ENCODE data around the gene ZMYND8. TPM values are rescaled to one million over a fixed set of nuclear protein-coding genes. Genes with fewer than 3 reads are reported as not detected.

The ZMYND8 gene
- total RNA-seq, 1 experiment from 2014 or later: 29.0 TPM

DNA sequence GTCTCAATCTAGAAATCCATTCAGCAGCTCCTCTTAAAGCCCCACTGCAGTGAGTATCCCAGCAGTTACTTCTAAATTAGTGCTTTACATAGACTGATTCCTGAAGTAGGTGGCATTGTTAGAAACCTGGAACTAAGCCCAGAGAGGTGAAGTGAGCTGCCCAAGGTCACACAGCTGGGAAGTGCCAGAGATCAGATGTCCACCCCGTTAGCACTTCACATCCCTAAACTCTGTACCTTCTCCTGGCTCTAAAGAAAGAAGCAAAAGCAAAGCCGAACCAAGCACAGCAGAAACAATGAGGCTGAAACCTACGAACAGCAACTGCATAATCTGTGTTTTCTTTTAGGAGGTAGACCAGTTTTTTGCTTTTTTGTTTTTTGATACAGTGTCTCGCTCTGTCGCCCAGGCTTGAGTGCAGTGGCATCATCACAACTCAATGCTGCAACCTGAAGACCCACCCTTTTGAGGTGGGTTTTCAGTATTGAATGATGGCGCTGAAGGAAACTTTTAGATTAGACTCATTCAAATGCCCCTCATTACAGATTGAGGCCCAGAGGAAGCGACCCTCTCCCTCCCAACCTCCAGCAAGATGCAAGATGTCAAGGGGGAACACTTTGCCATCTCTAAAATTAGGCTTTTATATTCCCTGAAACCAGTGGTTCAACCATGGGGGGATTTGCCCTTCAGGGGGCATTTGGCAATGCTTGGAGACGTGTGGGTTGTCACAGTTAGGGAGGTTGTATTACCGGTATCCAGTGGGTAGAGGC lies 3.2 kb upstream of the ZMYND8 start (continued):
- TF ChIP-seq POLR2A (IDR thresholded peaks at IDR 0.05; ENCODE audit: borderline replicate concordance, extremely low read depth, insufficient read depth, insufficient read length) (no peak), SP1 (IDR thresholded peaks at IDR 0.05; ENCODE audit: low read depth) (no peak), ZBTB33 (IDR thresholded peaks at IDR 0.05; ENCODE audit: extremely low read depth, insufficient replicate concordance, low read length) (no peak), POLR2AphosphoS5 (IDR thresholded peaks at IDR 0.05; ENCODE audit: low read depth, low read length) (no peak), CBX3 (IDR thresholded peaks at IDR 0.05; ENCODE audit: low read depth) (no peak), TCF7L2 (IDR thresholded peaks at IDR 0.05; ENCODE audit: borderline replicate concordance, extremely low read depth, insufficient read depth, insufficient read length) (no peak), EZH2 (IDR thresholded peaks at IDR 0.05) (no peak), EZH2phosphoT487 (IDR thresholded peaks at IDR 0.05; ENCODE audit: borderline replicate concordance) (no peak), FOSL1 (IDR thresholded peaks at IDR 0.05; ENCODE audit: low read depth) (no peak), REST (IDR thresholded peaks at IDR 0.05; ENCODE audit: low read depth) (no peak), EGR1 (IDR thresholded peaks at IDR 0.05; ENCODE audit: low read depth) (no peak), JUND (IDR thresholded peaks at IDR 0.05) (0 out of 2 replicates have a peak, but pooled peaks have one; percentile 4)

All from HCT116 (cell line).